OCI-LY3 (cell line): ENCODE data around the gene VPS45.

Experiments used
- H2AFZ ChIP-seq: fragments of 200-600, 300-600 bp; shearing (Covaris generic); 2 replicates; pipeline ENCODE4 v1.6.0; 2014; ENCODE audit warnings: antibody characterized with exemption, low read depth, low read length
- H3K27ac ChIP-seq: fragments of 200-600, 300-600 bp; sonication (generic); 2 replicates; pipeline ENCODE4 v1.5.1; 2014; ENCODE audit warnings: mild to moderate bottlenecking, low read length, moderate library complexity, mixed read lengths
- H3K27me3 ChIP-seq: fragments of 200-600, 300-600 bp; sonication (generic); 2 replicates; pipeline ENCODE4 v1.6.1; 2014; ENCODE audit warnings: low read depth, low read length, mixed read lengths
- H3K36me3 ChIP-seq: fragments of 200-600, 300-600 bp; sonication (generic); replicated peaks from 2 replicates; pipeline ENCODE3; 2014; ENCODE audit warnings: low read depth, low read length, mixed read lengths
- H3K4me1 ChIP-seq: fragments of 300-600, 200-600 bp; sonication (generic); 2 replicates; pipeline ENCODE4 v1.6.1; 2014; ENCODE audit warnings: low read length, mixed read lengths
- H3K4me2 ChIP-seq: fragments of 200-600, 300-600 bp; sonication (generic); 2 replicates; pipeline ENCODE4 v1.6.1; 2014; ENCODE audit warnings: low read length, mixed read lengths
- H3K4me3 ChIP-seq: fragments of 300-600, 200-600 bp; sonication (generic); 2 replicates; pipeline ENCODE4 v1.5.1; 2014; ENCODE audit warnings: antibody characterized with exemption, mild to moderate bottlenecking, low read length, moderate library complexity
- H3K79me2 ChIP-seq: fragments of 300-600, 200-600 bp; shearing (Covaris generic); 2 replicates; pipeline ENCODE4 v1.6.1; 2014; ENCODE audit warnings: mild to moderate bottlenecking, low read length, mixed read lengths
- H3K9ac ChIP-seq: fragments of 300-600, 200-600 bp; shearing (Covaris generic); 2 replicates; pipeline ENCODE4 v1.6.0; 2014; ENCODE audit warnings: mild to moderate bottlenecking, low read length, moderate library complexity
- H3K9me3 ChIP-seq: fragments of 200-600, 300-600 bp; shearing (Covaris generic); 2 replicates; pipeline ENCODE4 v1.6.1; 2014; ENCODE audit warnings: low read length, mixed read lengths; ENCODE audit not compliant: insufficient read depth
- H4K20me1 ChIP-seq: fragments of 200-600, 300-600 bp; sonication (generic); 2 replicates; pipeline ENCODE4 v1.6.1; 2016; ENCODE audit warnings: low read length, mixed read lengths; ENCODE audit not compliant: insufficient read depth
- EZH2phosphoT487 ChIP-seq: fragments of 200-600 bp; shearing (Covaris generic); IDR thresholded peaks from 2 replicates; pipeline ENCODE4 v1.6.1; 2018; ENCODE audit warnings: antibody characterized with exemption, mixed run types, low read depth
- TF ChIP-seq, protein P1 (sequence below): fragments of 200-600, 300-600 bp; sonication (generic); IDR thresholded peaks from 2 replicates; pipeline ENCODE4 v1.5.1; 2014; ENCODE audit warnings: antibody characterized with exemption, low read length, low read depth

The VPS45 gene

DNA sequence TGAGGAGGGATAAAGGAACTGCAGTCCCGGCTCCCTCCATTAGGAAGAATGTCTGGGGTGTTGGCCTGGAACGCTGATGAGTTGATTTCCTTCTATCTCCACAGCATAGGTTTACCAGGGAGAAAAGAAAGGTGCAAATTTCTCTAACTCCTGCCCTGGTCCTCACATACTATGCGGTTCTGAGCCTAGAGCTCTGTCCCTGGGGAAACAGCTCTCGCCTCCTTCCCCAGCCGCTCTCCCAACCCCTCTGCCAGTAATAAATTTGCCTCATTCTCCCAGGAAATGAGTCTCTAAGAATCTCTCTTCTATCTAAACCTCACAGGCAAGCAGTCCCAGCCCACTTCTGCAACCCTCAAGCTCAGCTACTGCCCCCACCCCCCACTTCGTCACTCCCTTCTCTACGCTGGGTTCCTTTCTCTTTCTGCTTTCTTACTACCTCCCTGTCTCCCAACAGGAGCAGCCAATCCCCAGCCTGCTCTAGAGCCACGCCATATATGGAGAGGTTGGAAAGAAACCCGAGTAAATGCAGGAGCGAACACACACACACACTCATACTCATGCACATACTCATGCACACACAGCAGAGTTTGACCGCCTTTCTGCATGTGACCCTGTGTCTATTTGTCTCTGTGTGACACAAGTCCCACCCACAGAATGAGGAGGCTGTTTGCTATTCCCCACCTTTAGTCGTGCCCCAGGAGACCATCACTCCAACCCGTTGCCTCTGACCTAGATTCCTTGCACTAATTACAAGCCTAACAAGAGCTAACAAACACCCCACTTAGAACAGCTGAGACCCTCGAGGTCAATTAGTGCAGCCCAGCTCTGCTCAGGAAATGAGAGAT, 95.5 kb downstream of the VPS45 start:
- H3K4me2 ChIP-seq, result peak overlapping the region; percentile 98
- H2AFZ ChIP-seq, result no peak overlapping the region

DNA sequence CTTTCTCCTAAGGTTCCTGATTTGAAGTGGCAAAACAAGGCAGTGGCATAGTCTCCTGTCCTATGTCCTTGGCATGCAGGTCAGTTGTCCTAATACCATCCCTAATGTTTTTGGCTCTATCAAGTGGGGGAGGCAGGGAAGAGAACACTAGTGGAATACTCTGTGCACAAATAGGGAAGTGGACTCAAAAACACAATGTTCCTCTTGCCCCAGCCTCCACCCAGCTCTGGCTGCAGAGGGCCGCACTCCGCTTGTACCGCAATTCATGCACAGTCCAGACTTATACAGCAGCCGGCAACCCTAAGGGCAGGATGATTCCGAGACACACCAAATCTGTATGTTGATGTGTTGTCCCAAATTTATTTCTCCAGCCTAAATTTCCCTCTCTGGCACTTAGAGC, 96.6 kb downstream of the VPS45 start:
- peaks cover 23% of the 10 kb centered on the region for H3K79me2 ChIP-seq
- no peaks in the 10 kb centered on the region for H3K9me3 ChIP-seq
- H3K4me3 ChIP-seq, result no peak overlapping the region
- H2AFZ ChIP-seq, result no peak overlapping the region
- H4K20me1 ChIP-seq, result no peaks in the 10 kb centered on the region
- H3K36me3 ChIP-seq, result peaks cover 21% of the 10 kb centered on the region
- H3K4me2 ChIP-seq, result peak overlapping the region; percentile 74
- no peaks in the 10 kb centered on the region for H3K27me3 ChIP-seq
- TF ChIP-seq, protein P1, sequence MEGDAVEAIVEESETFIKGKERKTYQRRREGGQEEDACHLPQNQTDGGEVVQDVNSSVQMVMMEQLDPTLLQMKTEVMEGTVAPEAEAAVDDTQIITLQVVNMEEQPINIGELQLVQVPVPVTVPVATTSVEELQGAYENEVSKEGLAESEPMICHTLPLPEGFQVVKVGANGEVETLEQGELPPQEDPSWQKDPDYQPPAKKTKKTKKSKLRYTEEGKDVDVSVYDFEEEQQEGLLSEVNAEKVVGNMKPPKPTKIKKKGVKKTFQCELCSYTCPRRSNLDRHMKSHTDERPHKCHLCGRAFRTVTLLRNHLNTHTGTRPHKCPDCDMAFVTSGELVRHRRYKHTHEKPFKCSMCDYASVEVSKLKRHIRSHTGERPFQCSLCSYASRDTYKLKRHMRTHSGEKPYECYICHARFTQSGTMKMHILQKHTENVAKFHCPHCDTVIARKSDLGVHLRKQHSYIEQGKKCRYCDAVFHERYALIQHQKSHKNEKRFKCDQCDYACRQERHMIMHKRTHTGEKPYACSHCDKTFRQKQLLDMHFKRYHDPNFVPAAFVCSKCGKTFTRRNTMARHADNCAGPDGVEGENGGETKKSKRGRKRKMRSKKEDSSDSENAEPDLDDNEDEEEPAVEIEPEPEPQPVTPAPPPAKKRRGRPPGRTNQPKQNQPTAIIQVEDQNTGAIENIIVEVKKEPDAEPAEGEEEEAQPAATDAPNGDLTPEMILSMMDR, result no peak
- TF ChIP-seq EZH2phosphoT487, result no peak
- H3K9ac ChIP-seq, result peak overlapping the region; percentile 96
- peak overlapping the region; percentile 94 for H3K27ac ChIP-seq
- H3K4me1 ChIP-seq, result peaks cover 82% of the 10 kb centered on the region

More for the DNA sequence above, 95.5 kb downstream of the VPS45 start:
- Histone ChIP-seq H3K4me1 (peaks cover 88% of the 10 kb centered on the region), H3K4me3 (peak overlapping the region; percentile 69), H3K27me3 (no peaks in the 10 kb centered on the region), H3K9ac (peak overlapping the region; percentile 96), H3K79me2 (peaks cover 31% of the 10 kb centered on the region), H3K27ac (peak overlapping the region; percentile 94), H4K20me1 (no peaks in the 10 kb centered on the region), H3K36me3 (peaks cover 30% of the 10 kb centered on the region), H3K9me3 (no peaks in the 10 kb centered on the region)
- TF ChIP-seq EZH2phosphoT487, result no peak
- TF ChIP-seq, protein P1, result no peak

DNA sequence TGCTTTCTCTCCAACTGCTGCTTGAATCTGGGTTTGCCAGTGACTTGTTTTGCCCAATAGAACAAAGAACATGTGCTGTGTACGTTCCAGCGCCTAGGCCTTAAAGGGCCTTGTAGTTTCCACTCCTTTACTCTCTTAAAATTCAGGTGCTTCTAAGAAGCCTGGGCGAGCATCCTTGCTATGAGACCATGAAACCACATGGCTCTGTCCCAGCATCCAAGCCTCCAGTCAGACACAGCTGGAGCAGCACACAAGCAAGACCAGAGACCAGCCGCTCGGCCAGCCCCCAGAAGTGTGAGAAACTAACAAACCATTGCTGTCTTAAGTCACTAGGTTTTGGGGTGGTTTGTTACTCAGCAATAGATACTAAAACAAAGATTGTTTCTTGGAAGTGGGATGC, 97.2 kb downstream of the VPS45 start:
- Histone ChIP-seq H3K27ac (peak overlapping the region; percentile 94), H4K20me1 (no peaks in the 10 kb centered on the region), H3K4me3 (peak overlapping the region; percentile 26; the same call in 1 of the 2 replicates), H3K27me3 (no peaks in the 10 kb centered on the region), H3K4me1 (peaks cover 79% of the 10 kb centered on the region), H3K9me3 (no peaks in the 10 kb centered on the region), H3K36me3 (peaks cover 17% of the 10 kb centered on the region), H3K4me2 (peak overlapping the region; percentile 74), H2AFZ (no peak overlapping the region), H3K9ac (peak overlapping the region; percentile 96), H3K79me2 (peaks cover 20% of the 10 kb centered on the region)
- no peak for TF ChIP-seq EZH2phosphoT487
- TF ChIP-seq, protein P1, result no peak
